Central memory CD8-positive, alpha-beta T cell (primary cell): ENCODE data around the gene ACTR8.

Experiments
- ATAC-seq: fragments of 150-1000 bp; cut with Tn5 transposase; replicated peaks from 2 replicates; pipeline ENCODE4 v1.10.0; 2022; ENCODE audit warnings: mild to moderate bottlenecking, moderate FRiP score, moderate number of reproducible peaks; ENCODE audit not compliant: poor library complexity, severe bottlenecking; ENCODE audit errors: extremely low read depth
- DNase-seq, 2 donors: peaks; one replicate each; pipeline ENCODE4 v3.0.0; 2021; ENCODE audit warnings: low spot score in 2 of 2
- H3K27ac Mint-ChIP-seq: one replicate; pipeline ENCODE4 v1.8.0; 2022; ENCODE audit warnings: low read depth, mild to moderate bottlenecking, moderate library complexity, mixed read lengths
- H3K27me3 Mint-ChIP-seq: one replicate; pipeline ENCODE4 v1.8.0; 2022; ENCODE audit warnings: mixed read lengths
- H3K36me3 Mint-ChIP-seq: one replicate; pipeline ENCODE4 v1.8.0; 2022; ENCODE audit warnings: mild to moderate bottlenecking, moderate library complexity, mixed read lengths; ENCODE audit not compliant: insufficient read depth
- H3K4me1 Mint-ChIP-seq: one replicate; pipeline ENCODE4 v1.8.0; 2022; ENCODE audit warnings: mixed read lengths
- H3K4me3 Mint-ChIP-seq: one replicate; pipeline ENCODE4 v1.8.0; 2022; ENCODE audit warnings: mild to moderate bottlenecking, moderate library complexity, mixed read lengths
- H3K9me3 Mint-ChIP-seq: one replicate; pipeline ENCODE4 v1.8.0; 2022; ENCODE audit warnings: mixed read lengths

The ACTR8 gene

DNA sequence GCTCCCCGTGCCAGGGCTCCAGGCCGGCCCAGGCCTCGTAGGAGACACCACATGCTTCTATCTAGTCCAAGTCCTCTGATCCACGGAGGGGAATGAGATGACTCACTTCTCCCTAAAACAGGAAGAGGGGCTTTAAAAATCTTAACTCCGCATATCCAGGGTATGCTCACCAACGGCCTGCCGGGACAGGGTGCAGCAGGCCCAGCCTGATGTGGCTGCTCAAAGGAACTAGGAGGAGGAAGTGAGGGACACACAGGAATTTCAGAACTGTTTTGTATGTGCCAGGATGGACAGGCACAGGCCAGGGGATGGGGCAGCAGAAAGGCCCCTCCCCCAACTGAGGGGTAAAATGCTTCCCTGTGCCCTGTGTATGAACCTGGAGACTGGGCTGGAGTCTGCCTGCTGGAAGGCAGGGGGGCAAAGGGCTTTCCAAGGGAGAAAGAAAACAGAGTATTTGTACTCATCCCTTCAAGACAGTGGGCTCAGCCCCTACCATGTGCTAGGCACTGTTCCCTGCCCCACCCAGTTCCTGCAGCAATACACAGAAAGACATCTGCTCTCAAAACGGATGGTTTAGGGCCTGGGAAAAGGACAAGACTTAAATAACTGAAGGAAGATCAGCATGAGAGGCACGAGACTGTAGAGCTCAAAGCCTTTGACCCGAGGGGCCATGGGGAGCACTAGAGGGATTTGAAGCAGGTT is 57.8 kb downstream of the ACTR8 start:
- Mint-ChIP-seq H3K27ac (no peak overlapping the region), H3K4me1 (no peaks in the 10 kb centered on the region), H3K36me3 (no peaks in the 10 kb centered on the region), H3K9me3 (no peaks in the 10 kb centered on the region), H3K4me3 (no peak overlapping the region), H3K27me3 (no peaks in the 10 kb centered on the region)
- DNase-seq (no peak), ATAC-seq (no peak)

DNA sequence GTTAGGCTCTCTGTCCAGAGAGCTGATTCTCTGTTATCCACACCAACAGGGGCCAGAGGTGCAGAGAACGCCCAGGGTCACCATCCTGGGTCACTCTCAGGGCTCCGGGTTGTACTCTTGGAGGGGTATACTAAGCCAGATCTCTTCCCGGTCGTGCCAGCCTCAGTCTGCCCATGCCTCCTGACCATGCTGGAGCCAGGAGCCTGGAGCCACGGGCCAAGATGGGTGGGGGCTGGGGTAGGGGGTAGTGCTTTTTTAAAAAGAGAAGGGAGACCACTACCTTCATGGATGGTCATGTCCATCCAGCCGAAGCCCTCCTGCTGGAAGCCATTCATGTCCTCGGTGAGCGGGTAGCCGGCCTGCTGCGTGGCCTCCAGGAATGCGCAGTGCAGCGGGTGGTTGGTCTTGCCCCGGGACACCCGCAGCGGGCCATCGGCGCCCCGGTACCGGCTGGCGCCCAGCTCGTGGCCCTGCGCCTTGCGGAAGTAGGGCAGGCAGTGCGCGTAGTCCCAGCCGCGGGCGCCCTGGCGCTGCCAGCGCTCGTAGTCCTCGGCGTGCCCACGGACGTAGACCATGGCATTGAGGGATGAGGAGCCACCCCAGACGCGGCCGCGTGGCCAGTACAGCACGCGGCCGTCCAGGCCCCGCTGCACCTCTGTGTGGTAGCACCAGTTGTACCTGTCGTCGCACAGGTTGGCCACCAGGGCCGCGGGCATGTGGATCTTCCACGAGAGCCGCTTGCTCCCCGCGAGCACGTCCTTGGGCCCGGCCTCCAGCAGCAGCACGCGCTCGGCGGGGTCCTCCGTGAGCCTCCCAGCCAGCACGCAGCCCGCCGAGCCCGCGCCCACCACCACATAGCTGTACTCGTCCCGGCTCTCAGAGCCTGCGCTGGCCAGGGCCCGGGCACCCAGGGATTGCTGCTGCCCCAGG is 58.7 kb downstream of the ACTR8 start:
- no peaks in the 10 kb centered on the region for H3K4me1 Mint-ChIP-seq
- H3K4me3 Mint-ChIP-seq = no peak overlapping the region
- no peaks in the 10 kb centered on the region for H3K27me3 Mint-ChIP-seq
- DNase-seq (no peak), ATAC-seq (no peak)
- no peaks in the 10 kb centered on the region for H3K36me3 Mint-ChIP-seq
- H3K9me3 Mint-ChIP-seq = no peaks in the 10 kb centered on the region
- H3K27ac Mint-ChIP-seq = no peak overlapping the region

DNA sequence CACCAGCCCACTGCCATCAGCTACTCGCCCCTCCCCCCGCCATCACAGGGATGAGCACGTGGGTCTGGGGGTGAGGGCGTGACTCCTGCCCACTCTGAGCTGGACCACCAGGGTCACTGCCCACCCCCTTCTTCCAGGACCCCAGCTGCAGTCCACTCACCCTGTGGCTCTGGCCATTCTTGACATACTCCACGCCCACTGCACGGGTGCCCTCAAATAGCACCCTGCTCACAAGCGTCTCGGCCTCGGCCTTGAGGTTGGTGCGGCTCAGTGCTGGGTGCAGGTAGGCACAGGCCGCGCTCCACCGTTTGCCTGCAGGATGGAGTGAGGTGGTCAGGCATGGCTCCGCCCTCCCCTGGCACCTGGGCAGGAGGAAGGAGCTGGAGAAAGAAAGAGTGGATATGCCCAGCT is 59.6 kb downstream of the ACTR8 start:
- Mint-ChIP-seq H3K27me3 (no peaks in the 10 kb centered on the region), H3K4me3 (no peak overlapping the region), H3K4me1 (no peaks in the 10 kb centered on the region), H3K36me3 (no peaks in the 10 kb centered on the region), H3K27ac (no peak overlapping the region), H3K9me3 (no peaks in the 10 kb centered on the region)
- DNase-seq (no peak), ATAC-seq (no peak)

DNA sequence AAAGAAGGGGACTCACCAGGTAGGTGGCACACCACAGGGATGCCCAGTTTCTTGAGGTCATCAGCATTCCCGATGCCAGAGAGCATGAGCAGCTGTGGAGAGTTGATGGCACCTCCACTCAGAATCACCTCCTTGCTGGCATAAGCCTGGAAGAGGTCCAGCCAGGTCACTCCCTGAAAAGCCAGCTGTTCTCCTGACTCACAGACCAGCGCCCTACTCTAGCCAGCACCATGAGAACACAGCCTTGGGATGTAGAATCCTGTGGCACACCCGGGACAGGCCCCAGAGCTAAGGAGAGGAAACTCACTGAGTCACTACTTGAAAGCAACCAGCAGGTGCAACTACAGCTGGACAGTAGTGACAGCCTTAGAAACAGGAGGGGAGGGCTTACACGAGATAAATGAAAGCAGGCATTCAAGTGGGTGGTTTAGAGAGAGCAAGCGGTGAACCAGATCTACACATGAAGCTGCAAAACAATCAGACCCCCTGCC is 60.3 kb downstream of the ACTR8 start:
- no peaks in the 10 kb centered on the region for H3K4me1 Mint-ChIP-seq
- no peaks in the 10 kb centered on the region for H3K27me3 Mint-ChIP-seq
- H3K27ac Mint-ChIP-seq = no peak overlapping the region
- DNase-seq (no peak), ATAC-seq (no peak)
- H3K9me3 Mint-ChIP-seq = no peaks in the 10 kb centered on the region
- H3K4me3 Mint-ChIP-seq = no peak overlapping the region
- no peaks in the 10 kb centered on the region for H3K36me3 Mint-ChIP-seq

DNA sequence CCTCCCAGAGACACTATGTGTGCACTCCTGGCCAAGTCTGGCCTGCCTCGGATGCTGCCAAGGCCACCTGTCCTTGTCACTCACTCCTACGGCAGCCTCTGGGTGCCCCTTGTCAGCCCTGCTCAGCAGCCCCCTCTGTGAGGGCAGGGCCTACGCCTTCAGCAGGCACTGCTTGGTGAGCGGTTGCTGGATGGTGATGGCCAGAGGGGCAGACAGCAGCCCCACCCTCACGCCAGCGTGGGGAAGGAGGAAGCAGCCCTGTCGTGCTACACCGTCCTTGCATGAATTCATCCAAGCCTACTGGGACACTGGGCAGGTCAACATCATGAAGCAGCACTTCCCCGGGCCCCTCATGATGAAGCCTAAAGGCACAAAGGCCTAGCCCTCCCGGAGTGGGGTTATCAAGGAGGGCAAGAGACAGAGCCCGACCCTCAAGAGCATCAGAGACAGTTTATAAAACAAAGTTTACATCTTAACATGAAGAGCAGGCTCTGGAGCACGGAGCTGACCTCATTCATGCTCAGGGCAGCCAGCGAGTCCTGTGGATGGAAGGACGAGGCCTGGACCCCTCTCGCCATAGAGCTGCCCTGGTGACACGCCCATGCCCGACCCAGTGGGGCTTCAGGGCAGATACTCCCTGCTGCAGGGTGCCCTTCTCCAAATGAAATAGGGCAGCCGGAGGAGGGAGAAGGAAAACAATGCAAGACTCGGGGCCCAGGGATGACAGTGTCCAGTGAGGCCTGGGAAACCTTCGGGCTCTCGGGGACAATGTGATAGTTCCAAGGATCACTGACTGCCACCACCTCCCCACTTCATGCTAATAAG is 61.0 kb downstream of the ACTR8 start:
- H3K4me3 Mint-ChIP-seq = no peak overlapping the region
- H3K27me3 Mint-ChIP-seq = no peaks in the 10 kb centered on the region
- no peaks in the 10 kb centered on the region for H3K9me3 Mint-ChIP-seq
- H3K36me3 Mint-ChIP-seq = no peaks in the 10 kb centered on the region
- H3K27ac Mint-ChIP-seq = no peak overlapping the region
- no peak for DNase-seq
- no peak for ATAC-seq
- no peaks in the 10 kb centered on the region for H3K4me1 Mint-ChIP-seq

DNA sequence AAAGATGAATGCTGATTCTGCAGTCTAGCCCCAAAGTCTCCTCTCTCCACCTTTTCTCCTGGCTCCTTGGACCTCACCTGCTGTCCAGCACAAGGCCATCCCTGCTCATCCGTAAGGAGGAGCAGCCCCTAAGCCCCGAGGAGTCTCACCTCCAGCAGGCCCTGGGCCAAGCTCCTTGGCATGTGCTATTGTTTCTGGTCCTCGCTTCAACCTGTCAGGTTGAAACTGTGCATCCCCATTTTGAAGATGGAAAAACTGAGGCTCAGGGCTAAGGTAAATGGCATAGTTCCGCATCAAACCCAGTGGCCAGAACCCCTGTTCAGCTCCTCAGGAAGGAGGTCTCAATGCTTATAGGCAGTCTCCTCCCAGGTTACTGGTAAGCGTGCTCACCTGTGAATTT is 61.9 kb downstream of the ACTR8 start:
- Mint-ChIP-seq H3K4me3 (no peak overlapping the region), H3K4me1 (no peaks in the 10 kb centered on the region), H3K9me3 (no peaks in the 10 kb centered on the region), H3K27ac (no peak overlapping the region), H3K27me3 (no peaks in the 10 kb centered on the region), H3K36me3 (no peaks in the 10 kb centered on the region)
- ATAC-seq (no peak), DNase-seq (no peak)

DNA sequence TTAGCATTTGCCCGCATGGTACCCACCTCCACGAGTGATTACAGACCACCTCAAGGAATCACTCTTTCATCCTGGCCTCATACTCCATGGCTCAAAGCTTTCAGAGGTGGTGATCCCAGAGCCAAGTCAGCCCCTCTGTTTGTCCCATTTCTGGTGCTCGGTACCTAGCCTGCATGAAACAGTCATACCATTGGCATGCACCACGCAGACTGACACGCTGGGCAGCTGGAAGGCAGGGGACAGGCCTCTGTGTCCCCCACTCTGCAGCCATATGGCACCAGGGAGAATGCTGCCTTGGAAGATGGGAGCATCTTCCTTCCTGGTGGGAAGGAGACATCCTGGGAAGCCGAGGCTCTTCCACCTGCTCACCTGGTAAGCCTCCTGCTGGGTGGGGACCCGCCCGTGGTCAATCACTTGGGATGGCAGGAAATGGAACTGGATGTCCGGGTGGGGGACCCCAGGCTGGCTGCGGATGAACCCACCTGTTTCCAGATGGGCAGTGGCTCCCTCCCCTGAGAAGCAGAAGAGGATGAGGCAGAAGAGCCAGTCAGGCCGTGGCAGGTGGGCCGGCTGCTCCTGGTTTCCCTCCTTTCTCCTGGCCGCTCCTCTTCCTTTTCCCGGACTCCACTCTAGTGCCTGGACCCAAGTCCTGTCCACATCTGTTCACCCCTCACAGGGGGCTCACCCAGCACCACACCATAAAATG is 62.6 kb downstream of the ACTR8 start:
- no peaks in the 10 kb centered on the region for H3K27me3 Mint-ChIP-seq
- H3K4me1 Mint-ChIP-seq = no peaks in the 10 kb centered on the region
- no peaks in the 10 kb centered on the region for H3K9me3 Mint-ChIP-seq
- H3K27ac Mint-ChIP-seq = no peak overlapping the region
- no peak overlapping the region for H3K4me3 Mint-ChIP-seq
- ATAC-seq = no peak
- DNase-seq = no peak
- H3K36me3 Mint-ChIP-seq = no peaks in the 10 kb centered on the region

DNA sequence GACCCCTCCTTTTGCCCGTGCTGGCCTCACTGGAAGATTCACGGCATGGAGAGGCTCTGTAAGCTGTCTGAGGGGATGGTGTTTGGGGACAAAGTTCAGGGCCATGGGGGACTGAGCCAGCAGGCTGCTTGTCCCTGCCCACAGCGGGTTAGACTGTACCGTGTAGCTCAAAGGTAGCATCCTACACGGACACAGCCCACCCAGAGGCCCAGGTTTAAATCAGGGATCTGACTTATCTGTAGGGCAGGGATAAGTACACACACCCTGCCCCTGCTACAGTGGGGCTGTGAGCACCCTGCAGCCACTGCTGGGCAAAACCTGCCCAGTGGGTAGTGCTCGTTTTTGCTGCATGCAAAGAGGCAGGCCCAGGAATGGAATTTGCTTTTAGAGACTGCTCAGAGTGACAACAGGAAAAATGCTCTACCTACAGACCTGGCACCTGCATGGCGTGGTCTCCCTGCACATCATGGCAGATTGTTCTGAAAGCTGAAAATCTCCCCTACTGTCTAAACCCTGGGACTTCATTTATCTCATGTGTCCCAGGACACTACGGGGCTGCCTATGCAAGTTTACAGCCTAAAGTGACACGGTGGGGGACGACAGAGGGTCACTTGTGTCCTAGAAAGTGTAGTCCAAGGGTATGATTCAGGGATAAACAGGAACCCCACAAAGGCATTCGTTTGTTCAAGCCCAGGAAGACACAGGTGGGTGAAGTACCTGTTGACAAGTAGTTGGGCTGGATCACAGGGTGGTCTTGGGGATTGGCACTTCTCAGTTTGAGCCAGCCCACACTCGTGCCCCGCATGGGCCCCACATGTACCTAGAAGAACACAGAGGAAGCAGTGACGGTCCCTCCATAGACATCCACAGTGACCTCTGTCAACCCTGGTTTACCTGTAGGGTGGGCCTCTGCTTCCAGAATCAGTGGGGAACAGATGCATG is 63.5 kb downstream of the ACTR8 start:
- no peaks in the 10 kb centered on the region for H3K27me3 Mint-ChIP-seq
- DNase-seq = no peak
- no peaks in the 10 kb centered on the region for H3K9me3 Mint-ChIP-seq
- H3K36me3 Mint-ChIP-seq = no peaks in the 10 kb centered on the region
- H3K4me1 Mint-ChIP-seq = no peaks in the 10 kb centered on the region
- no peak overlapping the region for H3K4me3 Mint-ChIP-seq
- no peak for ATAC-seq
- no peak overlapping the region for H3K27ac Mint-ChIP-seq

DNA sequence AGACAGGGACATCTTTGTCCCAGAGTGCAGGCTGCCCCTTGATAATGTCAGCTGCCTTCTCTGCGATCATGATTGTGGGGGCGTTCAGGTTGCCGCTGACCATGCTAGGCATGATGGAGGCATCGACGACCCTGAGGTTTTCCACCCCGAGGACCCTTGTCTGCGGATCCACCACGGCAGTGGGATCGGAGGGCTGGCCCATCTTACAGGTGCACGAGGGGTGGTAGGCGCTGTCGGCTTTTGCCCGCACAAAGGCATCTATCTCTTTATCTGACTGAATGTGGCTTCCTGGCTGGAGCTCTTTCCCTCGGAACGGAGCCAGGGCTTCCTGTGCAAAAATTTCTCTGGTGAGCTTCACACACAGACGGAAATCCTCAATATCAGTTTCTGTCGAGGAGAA is 64.1 kb downstream of the ACTR8 start:
- DNase-seq (no peak), ATAC-seq (no peak)
- H3K9me3 Mint-ChIP-seq = no peaks in the 10 kb centered on the region
- no peaks in the 10 kb centered on the region for H3K4me1 Mint-ChIP-seq
- no peak overlapping the region for H3K27ac Mint-ChIP-seq
- H3K36me3 Mint-ChIP-seq = no peaks in the 10 kb centered on the region
- no peak overlapping the region for H3K4me3 Mint-ChIP-seq
- H3K27me3 Mint-ChIP-seq = no peaks in the 10 kb centered on the region

DNA sequence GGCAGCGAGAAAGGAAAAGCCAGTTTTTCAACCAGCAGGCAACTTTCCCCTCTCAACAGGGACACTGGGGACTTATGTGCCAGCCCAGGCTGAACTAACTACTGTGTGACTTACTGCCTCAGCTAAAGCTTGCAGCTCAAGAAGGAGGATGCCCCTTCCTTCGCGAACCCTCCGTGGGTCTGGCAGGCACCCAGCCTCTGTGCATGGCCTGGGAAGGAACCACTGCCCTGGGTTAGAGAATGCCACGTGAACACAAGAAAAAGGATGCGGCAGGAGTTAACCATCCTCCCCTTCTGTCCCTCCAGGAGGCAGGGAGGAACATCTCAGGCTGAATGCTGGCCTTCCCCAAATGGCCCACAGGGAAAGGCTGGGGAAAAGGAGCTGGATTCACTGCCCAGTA is 64.7 kb downstream of the ACTR8 start:
- Mint-ChIP-seq H3K9me3 (no peaks in the 10 kb centered on the region), H3K4me3 (no peak overlapping the region), H3K27me3 (no peaks in the 10 kb centered on the region), H3K4me1 (no peaks in the 10 kb centered on the region), H3K27ac (no peak overlapping the region), H3K36me3 (peaks cover 1% of the 10 kb centered on the region)
- no peak for ATAC-seq
- DNase-seq = no peak
